M059J (cell line): ENCODE data around the gene VPS18. TPM values are rescaled to one million over a fixed set of nuclear protein-coding genes. Genes with fewer than 3 reads are reported as not detected.
"Not testable (repeated sequence)": the region's sequence is repeated elsewhere in the genome, so short reads cannot be mapped to it uniquely, and the experiment has no call there.

Experiments
- DNase-seq: peaks from one replicate; pipeline ENCODE4 v3.0.0-alpha.2; 2012; ENCODE audit warnings: low read depth
- total RNA-seq: library from RNA; depleted of rRNA; stranded (reverse); fragments of >200 nt; shearing (Covaris generic); gene quantifications from 2 replicates; pipeline ENCODE4 v1.2.3, GENCODE V29; 2014; rRNA removed

The VPS18 gene, protein sequence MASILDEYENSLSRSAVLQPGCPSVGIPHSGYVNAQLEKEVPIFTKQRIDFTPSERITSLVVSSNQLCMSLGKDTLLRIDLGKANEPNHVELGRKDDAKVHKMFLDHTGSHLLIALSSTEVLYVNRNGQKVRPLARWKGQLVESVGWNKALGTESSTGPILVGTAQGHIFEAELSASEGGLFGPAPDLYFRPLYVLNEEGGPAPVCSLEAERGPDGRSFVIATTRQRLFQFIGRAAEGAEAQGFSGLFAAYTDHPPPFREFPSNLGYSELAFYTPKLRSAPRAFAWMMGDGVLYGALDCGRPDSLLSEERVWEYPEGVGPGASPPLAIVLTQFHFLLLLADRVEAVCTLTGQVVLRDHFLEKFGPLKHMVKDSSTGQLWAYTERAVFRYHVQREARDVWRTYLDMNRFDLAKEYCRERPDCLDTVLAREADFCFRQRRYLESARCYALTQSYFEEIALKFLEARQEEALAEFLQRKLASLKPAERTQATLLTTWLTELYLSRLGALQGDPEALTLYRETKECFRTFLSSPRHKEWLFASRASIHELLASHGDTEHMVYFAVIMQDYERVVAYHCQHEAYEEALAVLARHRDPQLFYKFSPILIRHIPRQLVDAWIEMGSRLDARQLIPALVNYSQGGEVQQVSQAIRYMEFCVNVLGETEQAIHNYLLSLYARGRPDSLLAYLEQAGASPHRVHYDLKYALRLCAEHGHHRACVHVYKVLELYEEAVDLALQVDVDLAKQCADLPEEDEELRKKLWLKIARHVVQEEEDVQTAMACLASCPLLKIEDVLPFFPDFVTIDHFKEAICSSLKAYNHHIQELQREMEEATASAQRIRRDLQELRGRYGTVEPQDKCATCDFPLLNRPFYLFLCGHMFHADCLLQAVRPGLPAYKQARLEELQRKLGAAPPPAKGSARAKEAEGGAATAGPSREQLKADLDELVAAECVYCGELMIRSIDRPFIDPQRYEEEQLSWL
- 17.6 and 29.9 TPM in 2 replicates for total RNA-seq

- peak; percentile 94 for DNase-seq
Observed at GRCh38 chr15:40893733-40894680, at the start of gene VPS18. Gene VPS18 (plus strand): TSS chr15:40894450. CDS start chr15:40894769, 319 bp downstream.

GRCh38 chr15:40844696-40845030 is 49.6 kb upstream of the VPS18 start:
- peak; percentile 18 for DNase-seq

DNA sequence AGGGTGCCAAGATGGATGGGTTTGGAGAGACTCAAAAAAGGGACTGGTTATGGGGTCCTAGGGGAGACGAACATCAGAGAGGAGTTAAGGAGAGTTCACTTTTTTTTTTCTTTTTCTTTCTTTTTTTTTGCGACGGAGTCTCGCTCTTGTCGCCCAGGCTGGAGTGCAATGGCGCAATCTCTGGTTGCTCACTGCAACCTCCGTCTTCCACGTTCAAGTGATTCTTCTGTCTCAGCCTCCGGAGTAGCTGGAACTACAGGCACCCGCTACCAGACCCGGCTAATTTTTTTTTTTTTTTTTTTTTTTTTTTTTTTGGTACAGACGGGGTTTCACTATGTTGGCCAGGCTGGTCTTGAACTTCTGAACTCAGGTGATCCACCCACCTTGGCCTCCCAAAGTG is 49.2 kb upstream of the VPS18 start:
- DNase-seq: no peak

DNA sequence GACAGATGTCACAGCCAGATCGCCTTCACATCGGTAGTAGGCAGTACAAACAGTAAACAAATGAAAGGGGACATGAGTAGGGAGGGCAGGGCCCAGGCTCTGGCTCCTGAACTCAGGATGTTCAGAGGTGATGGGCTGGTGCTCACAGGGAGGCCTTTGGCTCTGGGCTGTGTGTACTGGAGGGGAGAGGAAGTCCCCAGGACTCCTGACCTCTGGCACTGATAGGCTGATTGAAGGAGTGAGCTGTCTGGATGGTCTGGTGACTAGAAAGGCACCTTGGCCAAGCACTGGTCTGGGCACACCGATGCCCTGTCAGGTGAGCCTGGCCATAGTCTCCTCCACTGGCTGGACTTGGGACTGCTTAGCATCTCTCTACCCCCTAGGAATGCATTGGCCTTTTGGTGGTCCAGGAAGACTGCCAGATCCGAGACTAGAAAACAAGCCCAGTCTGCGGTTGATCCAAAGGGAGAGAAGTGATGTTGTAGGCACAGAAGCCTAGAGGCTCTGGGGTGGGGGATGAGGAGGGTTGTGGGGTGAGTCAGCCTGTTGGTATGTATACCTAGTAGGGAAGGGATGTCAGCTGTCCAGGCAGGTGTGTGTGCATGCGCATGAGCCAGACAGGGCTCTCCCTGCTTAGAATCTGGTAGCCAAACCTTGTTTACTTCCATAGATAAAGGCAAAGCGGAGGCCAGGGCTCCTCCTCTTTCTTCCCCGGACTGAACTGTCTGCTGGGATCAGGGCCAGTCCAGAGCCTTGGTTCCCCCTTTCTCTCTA is 48.6 kb upstream of the VPS18 start:
- DNase-seq: peak; percentile 50

DNA sequence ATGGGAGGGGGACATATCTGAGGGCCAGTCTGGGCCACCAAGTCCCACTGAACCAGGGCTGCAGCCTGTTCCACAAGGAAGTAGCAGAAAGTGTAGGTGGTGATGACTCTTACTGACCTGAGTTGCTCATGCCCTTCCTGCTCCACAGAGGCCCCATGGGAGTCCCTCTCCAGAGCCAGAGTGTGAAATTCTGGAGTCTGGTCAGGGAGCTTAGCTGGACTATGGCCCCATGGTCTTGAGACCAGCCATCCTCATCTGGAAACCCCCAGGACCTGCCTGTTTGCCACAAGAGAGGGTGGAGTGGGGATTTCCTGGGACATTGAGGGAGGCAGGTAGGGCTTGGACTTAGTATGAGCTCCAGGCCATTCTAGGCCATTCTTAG is 47.4 kb upstream of the VPS18 start:
- DNase-seq: no peak

DNA sequence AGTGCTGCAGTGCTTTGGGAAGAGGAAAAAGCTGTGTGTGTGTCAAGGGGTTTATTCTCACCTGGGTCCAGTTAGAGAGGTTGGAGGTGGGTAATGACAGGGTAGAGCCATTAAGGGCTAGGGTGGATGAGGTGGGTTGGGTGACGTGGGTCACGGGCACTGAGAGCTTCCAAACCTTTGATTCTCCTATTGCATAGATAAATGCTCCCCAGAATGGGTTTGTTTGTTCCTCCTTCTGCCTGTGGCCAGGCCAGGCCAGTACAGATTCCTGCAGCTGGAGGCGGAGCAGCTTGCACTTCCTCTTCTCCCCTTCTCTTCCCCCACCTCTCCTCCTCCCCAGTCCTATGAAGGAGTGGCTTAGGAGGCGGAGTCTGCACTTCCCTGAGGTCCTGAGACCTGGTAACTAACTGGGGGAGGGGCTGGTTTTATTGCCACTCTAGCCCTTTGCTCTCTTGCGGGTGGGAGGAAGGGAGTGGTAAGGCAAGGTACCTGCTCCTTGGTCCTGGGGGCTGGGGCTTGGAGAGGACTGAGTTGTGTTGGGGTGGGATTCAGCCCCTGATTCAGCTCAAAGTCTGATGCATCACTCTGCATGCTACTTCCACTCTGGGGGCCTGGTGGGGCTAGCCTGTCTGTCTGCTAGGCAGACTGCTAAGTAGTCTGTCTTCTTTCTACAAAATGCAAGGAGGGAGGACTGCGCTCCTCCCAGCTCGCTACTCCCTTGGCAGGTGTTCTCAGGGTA is 46.9 kb upstream of the VPS18 start:
- DNase-seq: peak; percentile 55

- DNase-seq: no peak
Observed at GRCh38 chr15:40850576-40851112, 43.6 kb upstream of the VPS18 start.

- no peak for DNase-seq
Observed at GRCh38 chr15:40852529-40852928, 41.7 kb upstream of the VPS18 start.

DNA sequence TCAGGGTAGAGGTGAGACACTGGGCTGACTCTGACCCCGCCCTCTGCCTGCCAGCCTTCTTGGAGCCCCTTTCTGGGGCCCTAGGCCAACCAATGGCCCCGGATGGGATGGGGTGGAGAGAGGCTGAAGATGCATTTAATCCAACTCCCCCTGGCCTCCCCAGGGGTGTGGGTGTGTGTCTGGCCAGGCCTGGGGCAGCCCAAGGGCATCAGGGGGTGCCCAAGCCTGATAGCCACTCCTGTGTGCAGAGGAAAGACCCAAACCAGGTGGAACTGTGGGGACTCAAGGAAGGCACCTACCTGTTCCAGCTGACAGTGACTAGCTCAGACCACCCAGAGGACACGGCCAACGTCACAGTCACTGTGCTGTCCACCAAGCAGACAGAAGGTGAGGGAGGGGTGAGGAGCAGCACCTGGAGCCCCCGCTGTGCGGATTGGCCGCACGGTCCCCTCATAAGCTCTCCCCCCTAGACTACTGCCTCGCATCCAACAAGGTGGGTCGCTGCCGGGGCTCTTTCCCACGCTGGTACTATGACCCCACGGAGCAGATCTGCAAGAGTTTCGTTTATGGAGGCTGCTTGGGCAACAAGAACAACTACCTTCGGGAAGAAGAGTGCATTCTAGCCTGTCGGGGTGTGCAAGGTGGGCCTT is 40.9 kb upstream of the VPS18 start:
- DNase-seq: no peak

DNA sequence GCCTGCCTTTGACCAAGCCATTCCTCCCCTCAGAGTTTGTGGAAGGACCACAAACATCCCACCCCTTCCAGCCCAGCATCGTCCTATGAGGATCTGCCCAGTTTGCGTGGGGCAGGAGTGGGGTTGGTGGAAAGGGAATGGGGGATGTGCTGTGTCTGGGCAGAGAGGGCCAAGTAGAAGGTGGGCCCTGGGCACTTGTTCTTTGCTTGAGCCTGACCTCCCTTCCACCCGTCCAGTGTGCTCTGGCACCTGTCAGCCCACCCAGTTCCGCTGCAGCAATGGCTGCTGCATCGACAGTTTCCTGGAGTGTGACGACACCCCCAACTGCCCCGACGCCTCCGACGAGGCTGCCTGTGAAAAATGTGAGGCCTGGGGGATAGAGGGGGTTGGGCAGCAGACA is 40.1 kb upstream of the VPS18 start:
- no peak for DNase-seq

GRCh38 chr15:40855706-40856234 is 38.5 kb upstream of the VPS18 start:
- DNase-seq: no peak

DNA sequence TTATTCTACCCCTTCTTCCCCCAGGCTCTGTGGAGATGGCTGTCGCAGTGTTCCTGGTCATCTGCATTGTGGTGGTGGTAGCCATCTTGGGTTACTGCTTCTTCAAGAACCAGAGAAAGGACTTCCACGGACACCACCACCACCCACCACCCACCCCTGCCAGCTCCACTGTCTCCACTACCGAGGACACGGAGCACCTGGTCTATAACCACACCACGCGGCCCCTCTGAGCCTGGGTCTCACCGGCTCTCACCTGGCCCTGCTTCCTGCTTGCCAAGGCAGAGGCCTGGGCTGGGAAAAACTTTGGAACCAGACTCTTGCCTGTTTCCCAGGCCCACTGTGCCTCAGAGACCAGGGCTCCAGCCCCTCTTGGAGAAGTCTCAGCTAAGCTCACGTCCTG is 37.5 kb upstream of the VPS18 start:
- DNase-seq: no peak

DNA sequence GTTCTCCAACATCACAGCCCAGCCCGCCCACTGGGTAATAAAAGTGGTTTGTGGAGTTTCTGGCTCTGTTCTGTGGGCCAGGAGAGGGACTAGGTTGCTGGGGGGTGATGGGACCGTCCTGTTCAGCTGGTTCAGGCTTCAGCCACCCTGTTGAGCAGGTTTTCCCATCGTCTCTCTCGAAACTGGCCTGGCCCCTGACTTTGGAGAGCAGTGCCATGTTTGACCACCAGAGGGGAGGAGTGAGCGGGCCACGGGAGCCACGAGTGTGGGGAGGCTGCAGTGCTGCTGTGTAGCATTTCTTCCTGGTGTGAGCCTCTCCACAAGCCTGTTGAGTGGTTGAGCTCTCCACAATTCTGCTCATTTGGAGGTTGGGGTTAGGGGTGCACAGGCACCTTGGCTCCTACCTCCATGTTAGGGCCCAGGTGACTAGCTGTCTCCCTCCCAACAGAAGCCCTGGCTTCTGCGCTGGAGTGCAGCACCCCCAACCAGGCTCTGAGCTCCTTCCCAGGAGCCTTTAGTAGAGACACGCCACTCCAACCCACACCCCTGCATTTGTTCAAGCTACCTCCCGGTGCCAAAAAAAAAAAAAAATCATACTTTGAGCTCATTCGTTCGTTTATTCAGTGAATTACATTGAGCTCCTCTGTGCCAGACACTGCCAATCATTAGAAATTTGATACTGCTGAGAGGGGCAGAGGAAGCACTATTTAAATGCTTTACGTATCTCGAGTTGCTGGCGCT is 36.5 kb upstream of the VPS18 start:
- DNase-seq: peak; percentile 63

DNA sequence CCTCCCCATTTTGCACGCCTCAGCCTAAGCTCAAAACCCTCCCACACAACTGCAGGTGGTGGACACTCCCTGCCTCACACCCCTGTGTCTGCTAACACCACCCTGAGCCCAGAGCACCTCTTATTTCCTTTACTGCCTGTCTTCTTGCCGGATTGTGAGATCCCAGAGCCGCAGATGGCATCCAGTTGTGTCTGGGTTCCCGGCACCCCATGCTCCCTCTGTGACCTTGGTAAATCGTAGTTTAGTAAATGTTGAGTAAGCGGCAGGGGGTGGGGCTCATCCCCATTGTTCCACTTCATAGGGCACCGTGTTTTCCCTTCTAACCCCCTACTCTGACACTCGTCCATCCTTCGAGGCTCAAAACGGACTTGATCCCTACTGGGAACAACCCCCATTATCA is 35.5 kb upstream of the VPS18 start:
- DNase-seq: no peak

- peak; percentile 79 for DNase-seq
Observed at GRCh38 chr15:40859206-40859851, 34.9 kb upstream of the VPS18 start.

- not testable (repeated sequence) for DNase-seq
Observed at GRCh38 chr15:40861147-40861546, 33.1 kb upstream of the VPS18 start.

GRCh38 chr15:40863660-40864270 is 30.5 kb upstream of the VPS18 start:
- DNase-seq: no peak
